T-helper 2 cell treated with Interferon-gamma antibody and Interleukin-4, amounts not matched to agents 100 ng/mL and 5 ng/mL, for 36 hours (primary cell): ENCODE data around the gene SDCCAG8. TPM values are rescaled to one million over a fixed set of nuclear protein-coding genes. Genes with fewer than 3 reads are reported as not detected.

Experiments
- intact Hi-C: fragments of 100-400 bp; cut with micrococcal nuclease; formaldehyde crosslinking; loops from one replicate; pipeline ENCODE4 v1.15.1; 2023
- total RNA-seq: library from RNA; stranded (reverse); gene quantifications from 2 replicates; pipeline ENCODE4 v1.2.3, GENCODE V29; 2022

The SDCCAG8 gene
- total RNA-seq, 1 donor from 2014 or later = 23.7 TPM

DNA sequence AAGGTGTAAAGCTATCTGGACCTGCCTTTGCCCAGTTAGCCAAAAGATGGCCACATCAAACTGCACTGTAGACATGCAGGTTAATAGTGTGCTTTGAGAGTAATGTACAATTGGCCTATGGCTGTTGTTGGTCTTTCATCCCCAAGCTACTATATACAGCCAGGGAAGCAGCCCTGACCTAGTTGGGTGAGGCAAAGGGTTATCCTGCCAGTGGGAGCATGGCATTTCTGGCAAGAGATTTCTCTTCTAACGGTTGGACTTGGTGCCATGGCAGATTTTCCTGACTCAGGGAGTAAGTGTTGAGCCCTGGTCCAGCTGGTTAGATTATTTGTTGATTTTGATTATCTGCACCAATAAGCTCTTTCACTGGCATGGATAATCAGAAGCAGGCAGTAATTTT lies 119.8 kb downstream of the SDCCAG8 start:
- intact Hi-C loops = no loop called here

DNA sequence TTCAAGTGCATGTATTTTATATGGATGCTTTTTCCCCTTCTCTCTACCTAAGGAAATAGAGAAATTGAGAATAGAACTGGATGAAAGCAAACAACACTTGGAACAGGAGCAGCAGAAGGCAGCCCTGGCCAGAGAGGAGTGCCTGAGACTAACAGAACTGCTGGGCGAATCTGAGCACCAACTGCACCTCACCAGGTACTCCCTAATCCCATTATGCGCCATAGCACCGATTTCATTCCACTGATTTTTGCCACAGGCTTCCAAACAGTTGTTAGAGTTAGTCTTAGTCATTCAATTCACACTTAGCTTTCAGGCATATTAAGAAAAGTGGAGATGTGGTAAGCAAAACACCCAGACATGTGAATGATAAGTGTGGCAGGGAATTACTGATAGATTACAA lies 122.8 kb downstream of the SDCCAG8 start:
- intact Hi-C loops = no loop called here

DNA sequence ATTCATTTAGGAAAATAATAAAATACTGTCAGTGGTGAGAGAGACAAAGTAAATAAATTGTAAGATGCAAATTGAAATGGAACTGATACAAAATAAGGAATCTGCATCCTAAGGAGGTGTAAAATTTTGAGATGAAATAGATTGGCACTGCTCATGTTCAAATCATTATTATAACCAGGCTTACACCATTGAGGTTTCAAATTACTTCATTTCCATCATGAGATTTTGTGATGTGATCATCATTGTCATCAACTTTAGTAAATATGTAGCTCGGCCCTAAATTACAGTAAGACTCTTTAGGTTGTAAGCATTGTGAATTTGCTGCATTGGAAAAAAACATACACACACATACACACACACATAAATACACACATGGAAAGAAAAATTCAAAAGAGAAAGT lies 123.4 kb downstream of the SDCCAG8 start:
- intact Hi-C loops = no loop called here

DNA sequence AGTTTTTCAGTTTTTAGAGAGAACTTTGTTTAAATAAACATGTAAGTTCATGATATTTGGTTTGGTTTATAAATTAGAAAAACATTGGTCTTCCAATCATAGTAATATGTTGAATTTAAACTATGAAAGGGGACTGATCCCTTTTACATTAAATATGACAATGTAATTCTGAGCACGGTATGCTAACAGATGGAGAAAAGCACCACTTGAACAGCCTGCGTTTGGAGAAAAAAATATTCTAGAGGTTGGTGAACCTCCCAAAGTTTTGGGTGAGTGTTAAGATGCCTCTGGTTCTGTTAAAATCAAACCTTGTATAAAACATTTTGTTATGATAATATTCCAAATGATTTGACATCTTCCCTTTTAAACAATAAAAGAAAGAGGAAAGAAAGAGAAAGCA lies 123.9 kb downstream of the SDCCAG8 start:
- intact Hi-C loops = no loop called here

DNA sequence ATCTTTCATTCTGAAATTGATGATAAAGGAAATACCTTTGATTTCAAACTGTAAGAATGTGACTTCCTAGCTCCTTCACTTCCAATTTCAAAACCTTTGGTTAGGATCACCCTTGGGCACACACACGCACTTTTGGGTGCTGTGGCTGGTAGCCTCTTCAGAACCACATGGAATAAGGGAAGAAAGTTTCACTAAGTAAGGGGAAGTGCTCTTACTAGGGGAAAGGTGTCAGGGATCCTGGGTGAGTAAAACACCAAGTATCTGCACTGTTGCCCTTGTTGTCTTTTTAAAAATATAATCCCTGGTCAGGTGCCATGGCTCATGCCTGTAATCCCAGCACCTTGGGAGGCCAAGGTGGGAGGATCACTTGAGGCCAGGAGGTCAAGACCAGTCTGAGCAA lies 132.4 kb downstream of the SDCCAG8 start:
- intact Hi-C loops = no loop called here

DNA sequence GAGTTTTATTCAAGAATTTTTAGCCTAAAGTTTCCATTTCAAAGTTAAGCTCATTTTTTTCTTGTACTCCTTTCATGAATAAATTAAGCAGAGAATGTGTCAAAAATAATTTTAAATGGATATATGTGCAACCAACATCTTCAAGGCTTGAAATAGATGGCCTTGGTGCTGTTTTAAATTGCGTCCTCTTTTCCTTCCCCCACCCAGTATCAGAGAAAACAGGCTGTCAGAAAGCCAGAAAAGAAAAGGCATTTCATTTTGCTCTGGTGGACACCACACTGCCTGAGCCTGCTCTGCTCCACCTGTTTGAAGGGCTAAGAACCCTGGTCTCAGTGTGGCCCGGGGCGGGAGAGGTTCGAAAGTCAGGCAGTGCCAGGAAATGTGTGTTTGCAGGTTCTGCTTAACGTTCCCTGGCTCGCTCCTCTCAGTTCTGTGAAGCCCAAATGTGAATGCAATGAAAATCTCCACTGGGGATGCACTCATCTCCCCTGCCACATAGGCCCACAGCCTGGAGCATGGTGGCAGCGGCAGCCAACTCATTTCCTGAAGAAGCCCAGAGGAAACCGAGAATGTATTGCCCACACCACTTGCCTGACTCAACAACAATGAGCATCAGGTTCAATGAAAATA lies 134.4 kb downstream of the SDCCAG8 start:
- intact Hi-C loops = no loop called here

DNA sequence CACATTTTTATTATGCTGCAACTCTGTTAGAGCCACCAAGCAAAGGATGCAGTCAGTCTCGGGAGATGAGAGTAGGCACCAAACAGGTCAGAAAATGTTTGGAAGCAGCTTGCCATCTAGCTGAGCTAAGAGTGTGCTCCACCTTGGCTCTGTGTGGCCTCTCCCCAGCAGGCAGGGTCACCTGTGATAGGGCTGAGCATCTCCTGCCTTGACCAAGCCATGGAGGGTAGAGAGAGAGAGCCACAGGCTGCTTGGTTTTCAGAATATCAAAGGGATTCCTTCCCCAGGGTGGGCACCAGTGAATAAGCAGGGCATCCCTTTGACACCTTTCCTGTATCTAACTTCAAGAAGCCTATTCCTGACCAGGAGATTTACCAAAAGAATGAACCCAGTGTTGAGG lies 135.5 kb downstream of the SDCCAG8 start:
- intact Hi-C loops = no loop called here

DNA sequence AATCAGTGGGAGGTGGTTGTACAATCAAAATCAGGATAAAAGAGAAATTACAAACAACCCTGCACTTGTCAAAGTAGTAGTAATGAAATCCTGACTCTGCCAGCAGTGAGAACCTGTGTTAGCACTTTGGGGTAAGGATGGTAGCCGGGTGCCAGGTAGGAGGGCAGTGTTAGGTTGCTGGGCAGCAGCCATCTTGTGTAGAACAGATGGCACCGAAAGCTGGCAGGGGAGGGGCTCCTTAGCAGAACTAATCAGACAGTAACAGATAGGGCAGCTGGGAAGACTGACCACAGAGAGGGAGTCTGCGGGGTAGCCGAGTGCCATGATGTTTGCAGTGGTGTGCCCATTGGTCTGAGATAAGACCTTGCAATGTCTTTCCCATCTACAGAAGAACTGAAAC lies 137.3 kb downstream of the SDCCAG8 start:
- intact Hi-C loops = no loop called here

DNA sequence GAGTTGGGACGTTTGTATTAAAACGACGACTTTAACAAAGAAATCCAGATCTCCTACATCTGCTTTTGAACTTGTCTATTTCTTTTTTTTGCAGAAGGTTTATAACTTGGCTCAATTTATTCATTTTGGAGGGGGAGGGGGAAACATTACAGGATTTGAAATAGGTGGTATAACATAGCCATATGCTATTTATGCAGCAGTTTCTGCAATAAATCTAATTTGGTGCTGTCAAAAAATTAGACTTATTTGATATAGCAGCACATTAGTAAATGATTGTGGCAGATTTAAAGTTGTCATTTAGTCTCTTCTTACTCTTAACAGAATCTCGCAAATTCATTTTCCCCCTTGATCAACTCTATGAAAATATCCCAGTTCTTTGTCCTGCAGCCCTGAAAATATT lies 138.2 kb downstream of the SDCCAG8 start:
- intact Hi-C loops = no loop called here

DNA sequence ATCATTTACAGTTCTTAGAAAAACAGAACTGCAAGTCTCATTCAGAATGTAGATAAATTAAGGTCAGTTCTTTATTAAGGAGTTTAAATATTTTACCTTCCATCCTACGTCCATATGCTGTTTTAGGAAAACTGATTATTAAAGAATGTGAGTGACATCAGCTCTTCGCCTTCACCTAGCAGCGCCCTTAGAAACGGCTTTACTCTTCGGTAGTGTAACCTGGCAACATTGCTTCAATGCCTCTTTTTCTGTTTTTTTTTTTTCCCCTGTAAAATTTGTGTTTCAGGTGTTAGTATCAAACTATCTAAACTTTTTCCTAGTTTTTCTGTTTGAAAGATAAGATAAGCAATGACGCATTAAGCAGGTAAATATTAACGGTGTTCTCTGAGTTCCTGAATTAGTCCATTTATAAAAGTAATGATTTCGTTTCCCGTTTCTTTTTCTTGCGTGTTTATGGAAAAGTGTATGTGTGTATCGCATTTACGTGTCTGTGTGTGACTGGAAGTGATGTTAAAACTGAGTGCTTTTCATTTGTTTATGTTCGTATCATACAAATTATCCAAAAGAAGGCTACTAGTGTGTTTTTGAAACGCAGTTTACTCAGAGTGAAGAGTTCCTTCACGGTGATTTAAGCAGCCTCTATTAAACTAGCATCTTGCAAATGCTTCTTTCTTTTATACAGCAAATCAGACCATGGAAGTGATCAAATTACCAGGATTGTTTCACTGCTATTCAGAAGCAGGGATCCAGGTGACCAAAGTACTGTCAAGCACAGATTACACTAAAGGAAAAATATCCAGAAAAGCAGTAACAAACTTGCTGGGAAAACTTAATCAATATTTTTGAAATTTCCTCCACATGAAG lies 139.0 kb downstream of the SDCCAG8 start:
- intact Hi-C loops = no loop called here

DNA sequence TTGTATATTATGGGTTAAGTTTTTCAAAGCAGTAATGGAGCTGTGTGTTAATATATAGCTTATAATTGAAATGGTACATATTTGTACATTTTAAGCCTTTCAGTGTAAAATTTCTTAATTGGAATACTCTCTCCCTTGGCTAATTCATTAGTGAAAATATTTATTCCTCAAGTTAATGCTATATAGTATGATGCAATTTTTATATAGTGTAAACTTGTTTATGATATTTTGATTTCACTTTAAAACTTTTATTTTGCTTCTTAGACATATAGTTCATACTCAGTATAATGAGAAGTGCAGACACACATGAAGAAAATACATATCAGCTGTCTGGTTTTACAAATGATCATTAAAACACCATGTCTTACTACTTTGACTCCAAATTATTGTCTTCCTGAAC lies 140.6 kb downstream of the SDCCAG8 start:
- intact Hi-C loops = no loop called here

DNA sequence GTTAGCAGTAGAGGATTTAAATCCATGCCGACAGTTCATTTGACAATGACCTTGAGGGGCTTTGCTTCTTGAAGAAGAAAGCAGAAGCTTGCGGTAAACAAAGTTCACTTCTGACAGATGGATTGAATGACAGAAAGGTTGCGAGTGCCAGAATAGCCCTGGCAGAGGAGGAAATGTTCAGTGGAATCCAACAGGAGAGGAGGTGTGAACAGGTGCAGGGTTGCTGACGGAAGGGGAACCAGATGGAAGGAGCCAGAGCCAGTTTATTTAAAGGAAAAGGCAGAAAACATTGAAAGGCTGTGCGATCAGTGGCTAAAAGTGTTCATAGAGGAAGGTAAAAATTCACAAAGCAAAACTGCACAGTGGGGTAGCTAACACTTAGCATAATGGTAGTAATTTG lies 141.0 kb downstream of the SDCCAG8 start:
- intact Hi-C loops = no loop called here

DNA sequence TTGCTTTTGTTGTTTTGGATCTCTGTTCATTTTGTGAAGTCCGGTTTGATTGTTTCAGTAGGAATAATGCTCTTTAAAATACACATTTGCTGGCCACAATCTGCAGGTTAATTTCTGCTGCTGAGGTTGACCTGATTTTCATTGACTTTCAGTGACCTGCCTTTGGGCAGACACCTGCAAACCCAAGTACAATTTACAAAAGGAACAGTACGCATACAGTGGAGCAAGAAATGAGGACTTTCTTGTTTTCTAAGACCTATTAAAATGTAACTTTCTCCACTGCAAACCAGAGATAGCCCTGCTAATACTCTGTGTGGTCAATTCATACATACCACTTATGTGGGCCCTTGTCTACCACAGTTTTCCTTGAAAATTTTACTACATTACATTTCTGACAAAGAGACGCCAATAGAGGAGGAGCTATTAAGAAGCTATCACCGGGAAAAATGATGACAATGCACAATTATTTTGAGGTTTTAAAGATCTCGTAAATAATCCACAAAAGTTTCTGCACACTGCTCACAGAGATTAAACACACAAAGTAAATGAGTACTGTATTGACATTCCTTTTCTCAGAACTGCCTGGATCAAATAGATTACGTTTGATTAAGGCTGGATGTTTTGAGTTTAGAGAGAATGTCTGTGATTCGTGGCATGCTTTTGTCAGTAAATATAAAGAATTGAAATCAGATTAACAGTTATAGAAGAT lies 141.9 kb downstream of the SDCCAG8 start:
- intact Hi-C loops = no loop called here

DNA sequence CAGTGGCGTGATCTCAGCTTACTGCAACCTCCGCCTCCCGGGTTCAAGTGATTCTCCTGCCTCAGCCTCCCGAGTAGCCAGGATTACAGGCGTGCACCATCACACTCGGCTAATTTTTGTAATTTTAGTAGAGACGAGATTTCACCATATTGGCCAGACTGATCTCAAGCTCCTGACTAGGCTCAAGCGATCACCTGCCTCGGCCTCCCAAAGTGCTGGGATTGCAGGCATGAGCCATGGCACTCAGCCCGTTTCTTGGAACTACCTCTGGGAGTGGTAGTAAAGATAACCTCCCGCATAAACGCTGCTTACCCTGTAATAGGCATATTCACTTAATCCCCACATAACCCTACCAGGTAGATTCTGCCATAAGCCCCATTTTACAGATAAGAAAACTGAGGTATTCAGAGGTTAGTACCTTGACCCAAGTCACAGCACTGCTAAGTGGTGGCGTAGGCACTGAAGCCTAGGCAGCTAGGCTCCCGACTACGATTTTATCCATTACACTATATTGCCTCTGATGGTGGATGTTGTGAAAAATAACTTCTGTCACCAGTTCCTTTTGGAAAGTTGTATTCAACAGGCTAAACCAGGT lies 143.8 kb downstream of the SDCCAG8 start:
- intact Hi-C loops = no loop called here

DNA sequence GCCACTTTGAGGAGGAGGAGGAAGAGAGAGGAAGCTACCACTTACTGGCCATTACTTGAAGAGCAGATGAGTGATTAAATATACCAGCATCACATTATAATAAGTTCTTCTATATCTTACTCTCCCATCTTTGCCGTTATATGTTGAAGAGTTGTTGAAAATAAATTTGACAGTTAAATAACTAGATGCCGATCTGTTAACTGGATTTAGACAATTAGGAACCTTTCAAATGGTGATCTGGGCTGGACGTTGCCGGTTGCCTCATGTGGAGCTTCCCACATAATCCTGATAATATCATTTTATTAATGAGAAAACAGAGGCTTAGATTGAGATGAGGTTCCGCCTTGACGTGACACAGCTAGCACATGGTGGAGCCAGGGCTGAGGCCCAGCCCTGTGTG lies 147.0 kb downstream of the SDCCAG8 start:
- intact Hi-C loops = no loop called here

DNA sequence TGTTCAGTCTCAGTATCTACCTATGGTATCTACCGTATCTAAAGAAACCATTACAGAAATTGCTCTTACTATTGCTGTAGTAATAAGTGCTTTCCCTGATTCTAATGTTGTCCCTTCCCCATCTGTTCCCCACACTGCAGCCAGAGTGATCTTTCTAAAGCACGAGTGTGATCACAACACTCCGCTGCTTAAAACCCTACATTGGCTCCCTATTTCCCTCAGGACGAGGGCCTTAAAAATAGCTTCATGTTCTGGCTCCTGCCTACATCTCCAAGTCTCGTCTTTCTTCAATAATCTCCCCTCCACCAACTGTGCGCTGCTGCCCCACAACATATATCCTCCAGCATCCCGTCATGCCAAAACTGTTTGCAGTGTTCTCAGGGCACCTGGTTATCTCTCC lies 150.6 kb downstream of the SDCCAG8 start:
- intact Hi-C loops = no loop called here

DNA sequence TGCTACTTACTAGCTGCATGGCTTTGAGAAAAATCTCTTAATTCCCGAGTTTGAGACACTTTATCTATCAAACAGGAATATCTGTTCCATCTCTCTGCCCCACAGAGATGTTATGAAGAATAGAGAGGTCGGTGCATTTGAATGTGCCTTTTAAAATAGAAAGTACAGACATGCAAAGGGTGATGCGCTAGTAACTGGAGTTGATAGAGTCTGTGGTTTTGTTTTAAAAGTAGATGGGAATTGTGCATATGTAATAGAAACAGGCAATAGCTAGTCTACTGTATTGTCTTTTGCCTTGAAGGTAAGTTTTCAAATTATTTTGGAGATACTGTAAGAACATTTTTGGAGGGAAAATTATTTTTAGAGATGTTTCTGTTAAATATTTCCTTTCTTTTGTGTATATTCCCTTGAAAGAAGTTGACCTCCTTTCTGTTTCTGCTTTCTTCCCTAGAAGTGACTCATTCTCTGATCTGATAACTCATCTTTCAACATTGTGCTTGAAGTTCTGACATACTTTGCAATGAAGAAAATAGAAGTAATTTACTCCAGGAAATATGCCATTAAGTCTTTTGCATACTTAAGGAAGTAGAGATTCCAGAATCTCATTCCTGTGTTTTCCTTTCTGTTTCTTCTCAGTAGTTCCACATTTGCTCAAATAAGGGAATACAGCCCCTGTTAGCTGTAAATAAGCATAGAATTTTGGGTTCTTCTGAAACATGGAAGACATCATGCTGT lies 151.6 kb downstream of the SDCCAG8 start:
- intact Hi-C loops = no loop called here

DNA sequence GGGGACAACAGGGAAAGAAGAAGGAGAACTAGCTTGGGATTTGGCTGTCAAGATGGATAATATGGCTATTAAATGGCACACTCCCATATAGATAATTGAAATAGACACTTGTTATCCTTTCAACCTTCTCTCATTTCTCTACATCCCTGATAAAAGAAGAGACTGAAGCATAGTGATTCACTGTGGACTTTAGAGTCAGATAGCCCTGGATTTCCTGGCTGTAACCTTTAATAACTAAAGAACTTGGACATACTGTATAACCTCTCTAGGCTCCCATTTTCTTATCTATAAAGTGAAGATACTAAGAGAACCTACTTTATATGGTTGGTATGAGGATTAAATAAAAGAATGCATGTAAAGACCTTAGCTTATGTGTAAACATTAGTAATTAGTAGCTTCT lies 152.6 kb downstream of the SDCCAG8 start:
- intact Hi-C loops = no loop called here

DNA sequence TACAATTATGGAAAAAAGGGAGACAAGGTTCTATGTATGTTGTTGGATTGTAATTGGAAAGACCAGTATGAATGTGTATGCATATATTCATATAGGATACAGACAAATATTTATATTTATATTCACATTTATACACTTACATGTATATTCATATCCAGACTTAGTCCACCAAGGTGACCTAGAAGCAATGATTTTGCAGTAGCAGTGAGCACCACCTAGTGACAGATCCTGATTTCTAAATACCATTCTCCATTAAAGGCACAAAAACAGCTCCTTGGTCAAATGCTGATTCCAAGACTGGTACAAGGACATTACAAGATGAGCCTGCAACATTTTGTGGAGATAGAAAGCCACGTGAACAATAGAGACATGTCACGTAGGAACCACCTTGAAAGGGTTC lies 153.4 kb downstream of the SDCCAG8 start:
- intact Hi-C loops = loop anchor here (1.0 kb wide), 1 partner anchor 65 kb away; no protein-coding TSS in a partner anchor

DNA sequence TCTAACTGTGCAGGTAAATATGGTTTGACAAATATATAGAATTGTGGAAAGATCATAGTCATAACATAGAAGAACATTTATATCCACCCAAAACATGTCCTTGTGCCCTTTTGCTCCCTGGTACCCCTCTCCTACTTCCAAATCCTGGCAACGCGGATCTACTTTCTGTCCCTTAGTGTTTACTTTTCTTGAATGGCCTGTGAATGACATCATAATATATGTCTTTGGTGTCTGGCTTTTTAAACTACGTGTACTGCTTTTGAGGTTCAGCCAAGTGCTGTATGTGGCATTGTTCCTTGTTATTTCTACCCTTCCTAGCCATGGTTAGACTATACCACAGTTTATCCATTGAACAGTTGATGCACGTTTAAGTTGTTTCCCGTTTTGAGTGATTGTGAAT lies 155.6 kb downstream of the SDCCAG8 start:
- intact Hi-C loops = loop anchor here (10.0 kb wide), 2 partner anchors 157 to 1043 kb away; partner anchors contain the start of genes ADSS2, CEP170 and SDCCAG8
